Neural cell (in vitro differentiated cells): ENCODE data around the gene ALX3. TPM values are rescaled to one million over a fixed set of nuclear protein-coding genes. Genes with fewer than 3 reads are reported as not detected.

Experiments
- H2AFZ ChIP-seq: fragments of 200-600, 300-800 bp; sonication (generic), shearing (Covaris generic); 2 replicates; pipeline ENCODE4 v1.6.0; 2014; ENCODE audit warnings: low read depth, mild to moderate bottlenecking, antibody characterized with exemption, low read length, moderate library complexity
- H3F3A ChIP-seq: fragments of 200-600 bp; shearing (Covaris generic); 2 replicates; pipeline ENCODE4 v1.6.1; 2016; ENCODE audit warnings: mild to moderate bottlenecking, moderate library complexity, mixed read lengths, antibody characterized with exemption, low read length; ENCODE audit not compliant: insufficient read depth, poor library complexity, severe bottlenecking
- H3K27ac ChIP-seq: fragments of 200-600, 300-800 bp; sonication (generic), shearing (Covaris generic); 2 replicates; pipeline ENCODE4 v1.5.1; 2014; ENCODE audit warnings: mild to moderate bottlenecking, low read length, moderate library complexity
- H3K27me3 ChIP-seq: fragments of 300-800, 200-600 bp; sonication (generic), shearing (Covaris generic); 2 replicates; pipeline ENCODE4 v1.6.0; 2014; ENCODE audit warnings: mild to moderate bottlenecking, low read depth, low read length, moderate library complexity; ENCODE audit not compliant: insufficient read depth
- H3K36me3 ChIP-seq: fragments of 300-800, 200-600 bp; sonication (generic), shearing (Covaris generic); 2 replicates; pipeline ENCODE4 v1.5.1; 2014; ENCODE audit warnings: mild to moderate bottlenecking, antibody characterized with exemption, low read length, moderate library complexity; ENCODE audit not compliant: insufficient read depth
- H3K4me2 ChIP-seq: fragments of 300-800, 200-600 bp; sonication (generic), shearing (Covaris generic); 2 replicates; pipeline ENCODE4 v1.6.0; 2014; ENCODE audit warnings: mild to moderate bottlenecking, low read length
- H3K4me3 ChIP-seq: fragments of 300-800, 200-600 bp; sonication (generic), shearing (Covaris generic); 2 replicates; pipeline ENCODE4 v1.5.1; 2014; ENCODE audit warnings: mild to moderate bottlenecking, low read length, moderate library complexity
- H3K79me2 ChIP-seq: fragments of 200-600 bp; shearing (Covaris generic); replicated peaks from 2 replicates; pipeline ENCODE4 v1.6.0; 2014; ENCODE audit warnings: mild to moderate bottlenecking, low read length, moderate library complexity; ENCODE audit not compliant: insufficient read depth
- H3K9ac ChIP-seq: fragments of 300-800, 200-600 bp; sonication (generic), shearing (Covaris generic); 2 replicates; pipeline ENCODE4 v1.6.1; 2016; ENCODE audit warnings: mild to moderate bottlenecking, low read length, mixed read lengths
- H3K9me2 ChIP-seq: fragments of 200-600 bp; shearing (Covaris generic); 2 replicates; pipeline ENCODE4 v1.6.1; 2016; ENCODE audit warnings: mild to moderate bottlenecking, low read length, mixed read lengths; ENCODE audit not compliant: insufficient read depth
- H3K9me3 ChIP-seq: fragments of 200-600, 300-800 bp; sonication (generic), shearing (Covaris generic); 2 replicates; pipeline ENCODE4 v1.6.1; 2016; ENCODE audit warnings: mild to moderate bottlenecking, mixed run types, low read length, moderate library complexity, mixed read lengths
- H4K20me1 ChIP-seq: fragments of 200-600 bp; shearing (Covaris generic); 2 replicates; pipeline ENCODE4 v1.6.1; 2016; ENCODE audit warnings: mild to moderate bottlenecking, mixed run types; ENCODE audit not compliant: insufficient read depth
- EP300 ChIP-seq: fragments of 450-650 bp; conservative IDR thresholded peaks from 2 replicates; pipeline ENCODE4 v1.6.1; 2014; ENCODE audit warnings: antibody characterized with exemption, mild to moderate bottlenecking, moderate library complexity; ENCODE audit not compliant: poor library complexity, severe bottlenecking
- EZH2 ChIP-seq: fragments of 200-600, 300-800 bp; shearing (Covaris generic), sonication (generic); IDR thresholded peaks from 2 replicates; pipeline ENCODE4 v1.6.1; 2014; ENCODE audit warnings: antibody characterized with exemption, low read length, borderline replicate concordance, mild to moderate bottlenecking; ENCODE audit not compliant: insufficient read depth, poor library complexity, severe bottlenecking
- MXI1 ChIP-seq: fragments of 450-650 bp; conservative IDR thresholded peaks from 2 replicates; pipeline ENCODE4 v1.6.1; 2014; ENCODE audit warnings: antibody characterized with exemption, mild to moderate bottlenecking; ENCODE audit not compliant: poor library complexity, severe bottlenecking
- POLR2AphosphoS5 ChIP-seq: IDR thresholded peaks from 2 replicates; pipeline ENCODE4 v1.6.1; 2012
- RAD21 ChIP-seq: fragments of 450-650 bp; conservative IDR thresholded peaks from 2 replicates; pipeline ENCODE4 v1.6.1; 2014; ENCODE audit warnings: antibody characterized with exemption, mild to moderate bottlenecking, moderate library complexity
- SMC3 ChIP-seq: fragments of 450-650 bp; conservative IDR thresholded peaks from 2 replicates; pipeline ENCODE4 v1.6.1; 2014; ENCODE audit warnings: antibody characterized with exemption, mild to moderate bottlenecking, moderate library complexity; ENCODE audit not compliant: poor library complexity
- TAF1 ChIP-seq: IDR thresholded peaks from 2 replicates; pipeline ENCODE4 v1.6.1; 2012; ENCODE audit warnings: low read depth
- polyA plus RNA-seq: library from polyadenylated mRNA; depleted of rRNA; stranded (reverse); fragments of >200 nt; gene quantifications from 2 replicates; pipeline ENCODE4 v1.2.3, GENCODE V29; 2014
- TF ChIP-seq, protein P1 (sequence below): fragments of 450-650 bp; IDR thresholded peaks from 2 replicates; pipeline ENCODE4 v1.5.1; 2014; ENCODE audit warnings: antibody characterized with exemption, mild to moderate bottlenecking, moderate library complexity; ENCODE audit not compliant: poor library complexity, severe bottlenecking
- TF ChIP-seq, protein P2 (sequence below): IDR thresholded peaks from 2 replicates; pipeline ENCODE4 v1.6.1; 2012; ENCODE audit warnings: borderline replicate concordance

ALX3 gene
- polyA plus RNA-seq, 1 donor from 2014 or later: not detected

DNA sequence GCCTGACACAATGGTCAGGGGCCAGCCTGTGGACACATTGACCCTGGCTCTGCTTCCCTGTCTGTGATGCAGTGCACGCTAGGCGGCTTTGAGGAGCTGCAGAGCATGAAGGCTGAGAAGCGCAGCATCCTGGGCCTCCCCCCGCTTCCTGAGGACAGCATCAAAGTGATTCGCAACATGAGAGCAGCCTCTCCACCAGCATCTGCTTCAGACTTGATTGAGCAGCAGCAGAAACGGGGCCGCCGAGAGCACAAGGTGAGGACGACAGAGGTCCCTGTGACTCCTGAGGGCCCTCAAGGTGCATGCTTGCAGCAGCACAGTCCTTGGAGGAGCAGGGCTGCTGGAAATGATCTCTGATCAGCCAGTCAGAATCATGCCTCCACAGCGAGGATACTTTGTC is 27.5 kb downstream of the ALX3 start:
- Histone ChIP-seq H3K27ac (no peak overlapping the region), H2AFZ (no peak overlapping the region), H3F3A (no peaks in the 10 kb centered on the region), H4K20me1 (no peaks in the 10 kb centered on the region), H3K27me3 (no peaks in the 10 kb centered on the region), H3K9me2 (no peaks in the 10 kb centered on the region), H3K4me3 (no peak overlapping the region), H3K9ac (no peak overlapping the region), H3K4me2 (no peak overlapping the region), H3K36me3 (peaks cover 18% of the 10 kb centered on the region), H3K9me3 (no peaks in the 10 kb centered on the region), H3K79me2 (no peaks in the 10 kb centered on the region)
- TF ChIP-seq SMC3: no peak
- TF ChIP-seq EZH2: no peak
- TF ChIP-seq TAF1: no peak
- TF ChIP-seq, protein P1, sequence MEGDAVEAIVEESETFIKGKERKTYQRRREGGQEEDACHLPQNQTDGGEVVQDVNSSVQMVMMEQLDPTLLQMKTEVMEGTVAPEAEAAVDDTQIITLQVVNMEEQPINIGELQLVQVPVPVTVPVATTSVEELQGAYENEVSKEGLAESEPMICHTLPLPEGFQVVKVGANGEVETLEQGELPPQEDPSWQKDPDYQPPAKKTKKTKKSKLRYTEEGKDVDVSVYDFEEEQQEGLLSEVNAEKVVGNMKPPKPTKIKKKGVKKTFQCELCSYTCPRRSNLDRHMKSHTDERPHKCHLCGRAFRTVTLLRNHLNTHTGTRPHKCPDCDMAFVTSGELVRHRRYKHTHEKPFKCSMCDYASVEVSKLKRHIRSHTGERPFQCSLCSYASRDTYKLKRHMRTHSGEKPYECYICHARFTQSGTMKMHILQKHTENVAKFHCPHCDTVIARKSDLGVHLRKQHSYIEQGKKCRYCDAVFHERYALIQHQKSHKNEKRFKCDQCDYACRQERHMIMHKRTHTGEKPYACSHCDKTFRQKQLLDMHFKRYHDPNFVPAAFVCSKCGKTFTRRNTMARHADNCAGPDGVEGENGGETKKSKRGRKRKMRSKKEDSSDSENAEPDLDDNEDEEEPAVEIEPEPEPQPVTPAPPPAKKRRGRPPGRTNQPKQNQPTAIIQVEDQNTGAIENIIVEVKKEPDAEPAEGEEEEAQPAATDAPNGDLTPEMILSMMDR: no peak
- TF ChIP-seq, protein P2, sequence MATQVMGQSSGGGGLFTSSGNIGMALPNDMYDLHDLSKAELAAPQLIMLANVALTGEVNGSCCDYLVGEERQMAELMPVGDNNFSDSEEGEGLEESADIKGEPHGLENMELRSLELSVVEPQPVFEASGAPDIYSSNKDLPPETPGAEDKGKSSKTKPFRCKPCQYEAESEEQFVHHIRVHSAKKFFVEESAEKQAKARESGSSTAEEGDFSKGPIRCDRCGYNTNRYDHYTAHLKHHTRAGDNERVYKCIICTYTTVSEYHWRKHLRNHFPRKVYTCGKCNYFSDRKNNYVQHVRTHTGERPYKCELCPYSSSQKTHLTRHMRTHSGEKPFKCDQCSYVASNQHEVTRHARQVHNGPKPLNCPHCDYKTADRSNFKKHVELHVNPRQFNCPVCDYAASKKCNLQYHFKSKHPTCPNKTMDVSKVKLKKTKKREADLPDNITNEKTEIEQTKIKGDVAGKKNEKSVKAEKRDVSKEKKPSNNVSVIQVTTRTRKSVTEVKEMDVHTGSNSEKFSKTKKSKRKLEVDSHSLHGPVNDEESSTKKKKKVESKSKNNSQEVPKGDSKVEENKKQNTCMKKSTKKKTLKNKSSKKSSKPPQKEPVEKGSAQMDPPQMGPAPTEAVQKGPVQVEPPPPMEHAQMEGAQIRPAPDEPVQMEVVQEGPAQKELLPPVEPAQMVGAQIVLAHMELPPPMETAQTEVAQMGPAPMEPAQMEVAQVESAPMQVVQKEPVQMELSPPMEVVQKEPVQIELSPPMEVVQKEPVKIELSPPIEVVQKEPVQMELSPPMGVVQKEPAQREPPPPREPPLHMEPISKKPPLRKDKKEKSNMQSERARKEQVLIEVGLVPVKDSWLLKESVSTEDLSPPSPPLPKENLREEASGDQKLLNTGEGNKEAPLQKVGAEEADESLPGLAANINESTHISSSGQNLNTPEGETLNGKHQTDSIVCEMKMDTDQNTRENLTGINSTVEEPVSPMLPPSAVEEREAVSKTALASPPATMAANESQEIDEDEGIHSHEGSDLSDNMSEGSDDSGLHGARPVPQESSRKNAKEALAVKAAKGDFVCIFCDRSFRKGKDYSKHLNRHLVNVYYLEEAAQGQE: no peak
- TF ChIP-seq RAD21: no peak
- no peak for TF ChIP-seq POLR2AphosphoS5
- TF ChIP-seq EP300: no peak
- no peak for TF ChIP-seq MXI1

DNA sequence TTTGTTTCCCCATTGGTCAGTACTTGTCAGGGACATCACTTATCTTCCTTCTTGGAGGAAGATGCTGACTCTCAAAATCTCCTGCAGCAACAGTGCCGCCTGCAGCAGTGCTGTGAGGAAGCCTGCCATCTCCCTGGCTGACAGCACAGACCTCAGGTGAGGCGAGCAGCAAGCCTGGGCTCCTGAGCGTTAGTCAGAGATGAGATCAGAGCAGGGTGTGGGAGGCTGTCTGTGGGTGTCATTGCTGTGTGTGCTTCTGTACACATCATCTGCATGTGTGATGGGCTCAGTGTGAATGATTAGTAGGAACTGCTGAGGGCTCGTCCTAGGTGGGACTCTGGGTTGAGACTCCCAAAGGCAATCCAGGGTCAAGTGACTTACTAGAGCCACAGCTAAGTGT is 29.9 kb downstream of the ALX3 start:
- Histone ChIP-seq H3K36me3 (peaks cover 21% of the 10 kb centered on the region), H3K4me3 (no peak overlapping the region), H3F3A (no peaks in the 10 kb centered on the region), H3K4me2 (no peak overlapping the region), H3K27me3 (no peaks in the 10 kb centered on the region), H3K9me3 (no peaks in the 10 kb centered on the region), H2AFZ (no peak overlapping the region), H3K9me2 (no peaks in the 10 kb centered on the region), H4K20me1 (no peaks in the 10 kb centered on the region), H3K79me2 (peaks cover 22% of the 10 kb centered on the region), H3K27ac (no peak overlapping the region), H3K9ac (no peak overlapping the region)
- no peak for TF ChIP-seq TAF1
- TF ChIP-seq EZH2: no peak
- TF ChIP-seq, protein P2: no peak
- TF ChIP-seq POLR2AphosphoS5: no peak
- TF ChIP-seq SMC3: no peak
- no peak for TF ChIP-seq MXI1
- TF ChIP-seq, protein P1: no peak
- TF ChIP-seq RAD21: no peak
- no peak for TF ChIP-seq EP300
